ENCODE results near the gene SORCS1. TPM values are rescaled to one million over a fixed set of nuclear protein-coding genes. Genes with fewer than 3 reads are reported as not detected.

The SORCS1 gene
- total and polyA plus RNA-seq, 2 of the 8 experiments (the other 6 are each of a cell fraction or from before 2014, with no cell fraction given), result 4.1 to 4.6 TPM

DNA sequence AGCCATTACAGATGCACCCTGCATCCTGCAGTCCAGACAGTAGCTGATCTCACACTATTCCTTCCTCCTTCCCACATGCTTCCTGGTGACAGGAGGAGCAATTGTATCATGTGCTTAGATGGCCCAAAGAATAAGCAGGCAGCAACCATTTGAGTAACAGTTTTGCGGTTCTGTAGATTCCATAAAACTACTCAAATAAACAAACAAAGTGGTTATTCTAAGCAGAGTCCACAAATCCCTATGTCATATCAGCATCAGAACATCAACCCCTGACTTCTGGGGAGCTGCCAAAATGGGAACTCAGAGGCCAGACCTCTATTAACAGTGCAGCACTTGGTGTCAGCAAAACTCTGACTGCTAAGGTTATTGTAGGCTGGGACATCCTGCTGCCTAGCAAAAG, 226.0 kb downstream of the SORCS1 start (continued):
- TF ChIP-seq, protein P1, sequence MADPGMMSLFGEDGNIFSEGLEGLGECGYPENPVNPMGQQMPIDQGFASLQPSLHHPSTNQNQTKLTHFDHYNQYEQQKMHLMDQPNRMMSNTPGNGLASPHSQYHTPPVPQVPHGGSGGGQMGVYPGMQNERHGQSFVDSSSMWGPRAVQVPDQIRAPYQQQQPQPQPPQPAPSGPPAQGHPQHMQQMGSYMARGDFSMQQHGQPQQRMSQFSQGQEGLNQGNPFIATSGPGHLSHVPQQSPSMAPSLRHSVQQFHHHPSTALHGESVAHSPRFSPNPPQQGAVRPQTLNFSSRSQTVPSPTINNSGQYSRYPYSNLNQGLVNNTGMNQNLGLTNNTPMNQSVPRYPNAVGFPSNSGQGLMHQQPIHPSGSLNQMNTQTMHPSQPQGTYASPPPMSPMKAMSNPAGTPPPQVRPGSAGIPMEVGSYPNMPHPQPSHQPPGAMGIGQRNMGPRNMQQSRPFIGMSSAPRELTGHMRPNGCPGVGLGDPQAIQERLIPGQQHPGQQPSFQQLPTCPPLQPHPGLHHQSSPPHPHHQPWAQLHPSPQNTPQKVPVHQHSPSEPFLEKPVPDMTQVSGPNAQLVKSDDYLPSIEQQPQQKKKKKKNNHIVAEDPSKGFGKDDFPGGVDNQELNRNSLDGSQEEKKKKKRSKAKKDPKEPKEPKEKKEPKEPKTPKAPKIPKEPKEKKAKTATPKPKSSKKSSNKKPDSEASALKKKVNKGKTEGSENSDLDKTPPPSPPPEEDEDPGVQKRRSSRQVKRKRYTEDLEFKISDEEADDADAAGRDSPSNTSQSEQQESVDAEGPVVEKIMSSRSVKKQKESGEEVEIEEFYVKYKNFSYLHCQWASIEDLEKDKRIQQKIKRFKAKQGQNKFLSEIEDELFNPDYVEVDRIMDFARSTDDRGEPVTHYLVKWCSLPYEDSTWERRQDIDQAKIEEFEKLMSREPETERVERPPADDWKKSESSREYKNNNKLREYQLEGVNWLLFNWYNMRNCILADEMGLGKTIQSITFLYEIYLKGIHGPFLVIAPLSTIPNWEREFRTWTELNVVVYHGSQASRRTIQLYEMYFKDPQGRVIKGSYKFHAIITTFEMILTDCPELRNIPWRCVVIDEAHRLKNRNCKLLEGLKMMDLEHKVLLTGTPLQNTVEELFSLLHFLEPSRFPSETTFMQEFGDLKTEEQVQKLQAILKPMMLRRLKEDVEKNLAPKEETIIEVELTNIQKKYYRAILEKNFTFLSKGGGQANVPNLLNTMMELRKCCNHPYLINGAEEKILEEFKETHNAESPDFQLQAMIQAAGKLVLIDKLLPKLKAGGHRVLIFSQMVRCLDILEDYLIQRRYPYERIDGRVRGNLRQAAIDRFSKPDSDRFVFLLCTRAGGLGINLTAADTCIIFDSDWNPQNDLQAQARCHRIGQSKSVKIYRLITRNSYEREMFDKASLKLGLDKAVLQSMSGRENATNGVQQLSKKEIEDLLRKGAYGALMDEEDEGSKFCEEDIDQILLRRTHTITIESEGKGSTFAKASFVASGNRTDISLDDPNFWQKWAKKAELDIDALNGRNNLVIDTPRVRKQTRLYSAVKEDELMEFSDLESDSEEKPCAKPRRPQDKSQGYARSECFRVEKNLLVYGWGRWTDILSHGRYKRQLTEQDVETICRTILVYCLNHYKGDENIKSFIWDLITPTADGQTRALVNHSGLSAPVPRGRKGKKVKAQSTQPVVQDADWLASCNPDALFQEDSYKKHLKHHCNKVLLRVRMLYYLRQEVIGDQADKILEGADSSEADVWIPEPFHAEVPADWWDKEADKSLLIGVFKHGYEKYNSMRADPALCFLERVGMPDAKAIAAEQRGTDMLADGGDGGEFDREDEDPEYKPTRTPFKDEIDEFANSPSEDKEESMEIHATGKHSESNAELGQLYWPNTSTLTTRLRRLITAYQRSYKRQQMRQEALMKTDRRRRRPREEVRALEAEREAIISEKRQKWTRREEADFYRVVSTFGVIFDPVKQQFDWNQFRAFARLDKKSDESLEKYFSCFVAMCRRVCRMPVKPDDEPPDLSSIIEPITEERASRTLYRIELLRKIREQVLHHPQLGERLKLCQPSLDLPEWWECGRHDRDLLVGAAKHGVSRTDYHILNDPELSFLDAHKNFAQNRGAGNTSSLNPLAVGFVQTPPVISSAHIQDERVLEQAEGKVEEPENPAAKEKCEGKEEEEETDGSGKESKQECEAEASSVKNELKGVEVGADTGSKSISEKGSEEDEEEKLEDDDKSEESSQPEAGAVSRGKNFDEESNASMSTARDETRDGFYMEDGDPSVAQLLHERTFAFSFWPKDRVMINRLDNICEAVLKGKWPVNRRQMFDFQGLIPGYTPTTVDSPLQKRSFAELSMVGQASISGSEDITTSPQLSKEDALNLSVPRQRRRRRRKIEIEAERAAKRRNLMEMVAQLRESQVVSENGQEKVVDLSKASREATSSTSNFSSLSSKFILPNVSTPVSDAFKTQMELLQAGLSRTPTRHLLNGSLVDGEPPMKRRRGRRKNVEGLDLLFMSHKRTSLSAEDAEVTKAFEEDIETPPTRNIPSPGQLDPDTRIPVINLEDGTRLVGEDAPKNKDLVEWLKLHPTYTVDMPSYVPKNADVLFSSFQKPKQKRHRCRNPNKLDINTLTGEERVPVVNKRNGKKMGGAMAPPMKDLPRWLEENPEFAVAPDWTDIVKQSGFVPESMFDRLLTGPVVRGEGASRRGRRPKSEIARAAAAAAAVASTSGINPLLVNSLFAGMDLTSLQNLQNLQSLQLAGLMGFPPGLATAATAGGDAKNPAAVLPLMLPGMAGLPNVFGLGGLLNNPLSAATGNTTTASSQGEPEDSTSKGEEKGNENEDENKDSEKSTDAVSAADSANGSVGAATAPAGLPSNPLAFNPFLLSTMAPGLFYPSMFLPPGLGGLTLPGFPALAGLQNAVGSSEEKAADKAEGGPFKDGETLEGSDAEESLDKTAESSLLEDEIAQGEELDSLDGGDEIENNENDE (IDR thresholded peaks at IDR 0.05; ENCODE audit: insufficient replicate concordance, low read length), result no peak
- TF ChIP-seq CBX8 (IDR thresholded peaks at IDR 0.05; ENCODE audit: borderline replicate concordance, low read depth, low read length) (no peak), EP300 (IDR thresholded peaks at IDR 0.05; ENCODE audit: borderline replicate concordance in 1 of 2, low read depth in 2 of 2, low read length in 2 of 2) (no peak)
